ENCODE data around the gene RPL13.
"Not testable (repeated sequence)": the region's sequence is repeated elsewhere in the genome, so short reads cannot be mapped to it uniquely, and the experiment has no call there.

RPL13 gene

GRCh38 chr16:89564476-89565255 is 4.2 kb downstream of the RPL13 start:
- no peaks in the 10 kb centered on the region for H3K27me3 Mint-ChIP-seq
- no peaks in the 10 kb centered on the region for H3K9me3 Mint-ChIP-seq
- peak overlapping the region; percentile 96 for H3K27ac Mint-ChIP-seq
- DNase-seq, result peak; percentile 67
- H3K4me3 Mint-ChIP-seq, result peak overlapping the region; percentile 97
- H3K36me3 Mint-ChIP-seq (ENCODE audit: low read depth), result peaks cover 61% of the 10 kb centered on the region
- H3K4me1 Mint-ChIP-seq (ENCODE audit: low read depth), result peaks cover 48% of the 10 kb centered on the region

DNA sequence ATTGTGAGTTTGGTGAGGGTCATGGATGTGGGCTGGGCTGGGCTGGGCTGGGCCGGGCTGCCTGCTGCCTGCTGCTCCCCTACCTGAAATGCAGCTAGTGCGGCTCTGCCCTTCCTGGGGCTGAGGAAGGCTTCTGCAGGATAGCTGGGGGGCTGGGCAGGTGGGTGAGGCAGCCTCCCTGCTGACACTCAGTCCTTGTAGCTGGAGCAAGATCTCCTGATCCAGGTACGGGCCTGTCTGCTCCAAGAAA is 4.7 kb downstream of the RPL13 start:
- Mint-ChIP-seq H3K36me3 (ENCODE audit: low read depth) (peaks cover 56% of the 10 kb centered on the region), H3K27me3 (no peaks in the 10 kb centered on the region), H3K27ac (peak overlapping the region; percentile 96), H3K4me3 (peak overlapping the region; percentile 97), H3K9me3 (no peaks in the 10 kb centered on the region), H3K4me1 (ENCODE audit: low read depth) (peaks cover 47% of the 10 kb centered on the region)
- DNase-seq, result no peak

- Mint-ChIP-seq H3K4me1 (ENCODE audit: low read depth) (peaks cover 47% of the 10 kb centered on the region), H3K36me3 (ENCODE audit: low read depth) (peaks cover 51% of the 10 kb centered on the region), H3K27me3 (no peaks in the 10 kb centered on the region), H3K4me3 (peak overlapping the region; percentile 97), H3K27ac (peak overlapping the region; percentile 96), H3K9me3 (no peaks in the 10 kb centered on the region)
- peak; percentile 81 for DNase-seq
Measured at GRCh38 chr16:89565506-89566372, 5.3 kb downstream of the RPL13 start.

DNA sequence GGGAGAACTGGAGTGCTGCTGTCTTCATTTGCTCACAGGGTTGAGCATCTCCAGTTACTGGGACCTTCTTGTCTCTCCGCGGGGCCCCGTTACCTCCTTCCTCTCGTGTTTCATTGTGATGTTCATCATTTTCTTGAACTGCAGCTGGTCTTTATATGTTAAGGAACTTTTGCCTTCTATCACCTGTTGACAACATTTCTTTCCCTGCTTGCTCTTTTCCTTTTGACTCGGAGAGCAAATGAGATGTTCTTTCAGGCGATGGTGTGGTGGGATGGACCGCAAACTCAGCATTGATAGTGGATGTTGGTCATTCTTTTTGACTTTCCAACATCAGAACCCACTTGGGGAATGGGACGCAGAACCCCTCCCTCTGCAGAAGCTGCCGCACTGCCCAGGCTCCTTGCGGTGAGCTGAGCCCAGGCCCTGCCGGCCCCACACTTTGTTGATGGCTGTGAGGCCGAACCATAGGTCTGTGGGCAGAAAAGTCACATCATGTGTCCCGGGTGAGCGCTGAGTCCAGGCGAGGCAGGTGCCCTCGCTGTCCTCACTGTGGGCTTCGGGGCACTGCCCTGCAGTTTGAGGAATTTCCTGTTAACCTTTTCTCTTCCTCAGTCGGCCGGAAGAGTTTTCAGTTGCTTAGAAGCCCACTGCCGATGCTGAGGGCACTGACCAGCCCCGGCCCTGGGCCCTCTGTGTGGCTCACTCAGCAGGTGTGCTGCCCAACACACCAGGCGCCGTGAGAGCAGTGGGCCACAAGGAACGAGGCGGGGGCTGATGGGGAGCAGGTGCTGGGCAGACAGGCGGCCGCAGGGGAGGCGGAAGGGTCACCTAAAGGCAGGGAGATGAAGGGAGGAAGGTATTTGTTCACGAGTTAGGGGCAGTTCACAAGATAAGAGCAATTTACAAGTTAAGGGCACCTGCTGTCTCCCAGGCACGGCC is 7.4 kb downstream of the RPL13 start:
- DNase-seq, result no peak
- Mint-ChIP-seq H3K27ac (peak overlapping the region; percentile 50), H3K36me3 (ENCODE audit: low read depth) (peaks cover 32% of the 10 kb centered on the region), H3K9me3 (no peaks in the 10 kb centered on the region), H3K27me3 (peaks cover 11% of the 10 kb centered on the region), H3K4me3 (no peak overlapping the region), H3K4me1 (ENCODE audit: low read depth) (peaks cover 40% of the 10 kb centered on the region)

DNA sequence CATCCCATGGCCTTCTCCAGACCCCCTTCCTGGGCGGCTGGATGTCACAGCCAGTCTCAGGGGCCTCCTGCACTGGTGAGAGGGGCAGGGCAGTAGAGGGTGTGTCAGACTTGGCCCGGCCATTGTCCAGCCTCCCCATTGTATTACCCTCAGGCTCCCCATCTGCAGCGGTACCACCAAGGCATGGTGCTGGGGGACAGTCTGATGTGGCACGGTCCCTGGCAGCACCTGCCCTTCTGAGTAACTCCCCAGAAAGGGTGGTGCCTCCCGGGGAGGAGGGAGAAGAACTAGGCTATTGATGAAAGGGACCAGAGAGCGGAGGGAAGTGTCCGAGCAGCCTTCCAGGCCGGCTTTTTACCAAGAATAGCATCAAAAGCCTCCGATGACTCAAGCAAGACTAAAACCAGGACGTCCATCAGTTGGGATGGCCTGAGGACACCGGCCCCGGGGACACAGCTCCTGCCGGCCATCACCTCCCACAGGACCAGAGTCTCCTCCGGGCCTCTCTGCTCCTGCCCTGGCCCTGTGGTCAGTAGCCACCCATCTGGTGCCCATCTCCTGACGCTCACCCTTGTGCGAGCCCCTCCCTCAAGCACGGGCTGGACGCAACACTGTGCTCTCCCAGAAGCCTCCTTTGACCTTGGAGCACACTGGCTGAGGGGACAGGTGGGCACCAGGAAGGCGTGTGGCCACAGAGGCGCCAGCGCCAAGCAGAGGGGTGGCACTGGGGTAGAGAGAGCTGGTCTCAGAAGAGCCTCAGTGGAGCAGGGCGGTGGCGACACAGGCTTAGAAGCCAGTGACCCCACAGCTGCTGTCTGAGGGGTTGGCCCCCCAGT is 9.2 kb downstream of the RPL13 start:
- Mint-ChIP-seq H3K27ac (peak overlapping the region; percentile 88), H3K36me3 (ENCODE audit: low read depth) (peaks cover 14% of the 10 kb centered on the region), H3K9me3 (no peaks in the 10 kb centered on the region), H3K27me3 (peaks cover 23% of the 10 kb centered on the region), H3K4me3 (no peak overlapping the region), H3K4me1 (ENCODE audit: low read depth) (peaks cover 26% of the 10 kb centered on the region)
- no peak for DNase-seq

DNA sequence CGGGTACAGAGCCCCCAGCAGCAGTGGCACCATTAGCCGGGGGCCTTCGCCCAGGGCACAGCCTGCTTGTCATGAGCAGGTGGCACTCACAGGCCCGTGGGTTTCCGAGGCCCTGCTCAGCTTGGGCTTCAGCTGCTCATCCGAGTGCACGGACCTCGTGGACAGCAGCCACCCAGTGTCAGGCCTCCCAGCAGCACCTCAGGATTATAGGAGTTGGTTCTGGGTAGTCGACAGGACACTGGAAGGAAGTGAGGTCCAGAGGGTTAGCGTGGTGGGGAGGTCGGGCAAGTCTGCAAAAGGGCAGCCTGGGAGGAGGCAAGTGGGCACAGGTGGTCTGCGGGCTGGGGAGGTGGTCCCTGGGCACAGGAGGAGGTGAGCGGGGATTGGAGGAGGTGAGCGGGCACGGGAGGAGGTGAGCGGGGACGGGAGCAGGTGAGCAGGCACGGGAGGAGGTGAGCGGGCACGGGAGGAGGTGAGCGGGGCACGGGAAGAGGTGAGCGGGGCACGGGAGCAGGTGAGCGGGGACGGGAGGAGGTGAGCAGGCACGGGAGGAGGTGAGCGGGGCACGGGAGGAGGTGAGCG is 10.0 kb downstream of the RPL13 start:
- peak overlapping the region; percentile 88 for H3K27ac Mint-ChIP-seq
- H3K36me3 Mint-ChIP-seq (ENCODE audit: low read depth), result peaks cover 7% of the 10 kb centered on the region
- DNase-seq, result no peak
- peaks cover 21% of the 10 kb centered on the region for H3K4me1 Mint-ChIP-seq (ENCODE audit: low read depth)
- H3K9me3 Mint-ChIP-seq, result no peaks in the 10 kb centered on the region
- peak overlapping the region; percentile 33 for H3K4me3 Mint-ChIP-seq
- H3K27me3 Mint-ChIP-seq, result peaks cover 23% of the 10 kb centered on the region

- Mint-ChIP-seq H3K27ac (peak overlapping the region; percentile 70), H3K27me3 (peaks cover 23% of the 10 kb centered on the region), H3K4me1 (ENCODE audit: low read depth) (peaks cover 14% of the 10 kb centered on the region)
- H3K36me3 Mint-ChIP-seq (ENCODE audit: low read depth); DNase-seq; H3K9me3 Mint-ChIP-seq; H3K4me3 Mint-ChIP-seq: not testable (repeated sequence)
Measured at GRCh38 chr16:89570983-89571598, 10.6 kb downstream of the RPL13 start.

- no peak overlapping the region for H3K4me3 Mint-ChIP-seq
- peaks cover 23% of the 10 kb centered on the region for H3K27me3 Mint-ChIP-seq
- H3K4me1 Mint-ChIP-seq (ENCODE audit: low read depth), result peaks cover 11% of the 10 kb centered on the region
- no peaks in the 10 kb centered on the region for H3K9me3 Mint-ChIP-seq
- no peaks in the 10 kb centered on the region for H3K36me3 Mint-ChIP-seq (ENCODE audit: low read depth)
- DNase-seq, result no peak
- H3K27ac Mint-ChIP-seq, result peak overlapping the region; percentile 70
Measured at GRCh38 chr16:89571636-89572035, 11.2 kb downstream of the RPL13 start.

DNA sequence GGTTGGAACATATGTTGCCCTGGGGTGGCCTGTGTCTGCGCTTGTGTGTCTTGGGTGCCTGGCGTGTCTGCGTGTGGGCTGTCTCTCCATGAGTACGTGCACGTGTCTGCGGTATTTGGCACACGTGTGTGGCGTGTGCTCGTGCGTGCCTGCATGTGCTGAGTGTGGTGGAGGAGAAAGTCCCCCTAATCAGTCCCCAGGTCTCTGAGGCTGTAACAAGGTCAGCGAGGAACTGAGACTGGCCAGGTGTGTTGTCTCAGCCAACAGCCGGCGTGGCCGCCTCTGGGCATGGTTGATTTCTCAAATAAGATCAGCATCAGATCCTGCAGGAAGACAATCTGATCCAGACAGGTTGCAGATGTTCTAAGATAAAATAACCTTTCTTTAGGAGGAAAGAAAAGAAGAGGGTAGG is 11.6 kb downstream of the RPL13 start:
- Mint-ChIP-seq H3K9me3 (no peaks in the 10 kb centered on the region), H3K4me1 (ENCODE audit: low read depth) (peaks cover 11% of the 10 kb centered on the region), H3K27ac (peak overlapping the region; percentile 70), H3K27me3 (peaks cover 24% of the 10 kb centered on the region), H3K4me3 (no peak overlapping the region), H3K36me3 (ENCODE audit: low read depth) (no peaks in the 10 kb centered on the region)
- no peak for DNase-seq

- Mint-ChIP-seq H3K9me3 (no peaks in the 10 kb centered on the region), H3K4me3 (no peak overlapping the region), H3K27me3 (peaks cover 29% of the 10 kb centered on the region), H3K27ac (peak overlapping the region; percentile 76), H3K36me3 (ENCODE audit: low read depth) (no peaks in the 10 kb centered on the region), H3K4me1 (ENCODE audit: low read depth) (peaks cover 11% of the 10 kb centered on the region)
- no peak for DNase-seq
Measured at GRCh38 chr16:89572485-89573205, 12.2 kb downstream of the RPL13 start.

GRCh38 chr16:89573826-89574680 is 13.6 kb downstream of the RPL13 start:
- peak overlapping the region; percentile 18 for H3K4me3 Mint-ChIP-seq
- H3K4me1 Mint-ChIP-seq (ENCODE audit: low read depth), result peaks cover 11% of the 10 kb centered on the region
- H3K27ac Mint-ChIP-seq, result no peak overlapping the region
- DNase-seq, result no peak
- H3K27me3 Mint-ChIP-seq, result peaks cover 29% of the 10 kb centered on the region
- peaks cover 3% of the 10 kb centered on the region for H3K36me3 Mint-ChIP-seq (ENCODE audit: low read depth)
- H3K9me3 Mint-ChIP-seq, result no peaks in the 10 kb centered on the region

GRCh38 chr16:89574681-89575246 is 14.3 kb downstream of the RPL13 start:
- Mint-ChIP-seq H3K4me3 (peak overlapping the region; percentile 48), H3K9me3 (no peaks in the 10 kb centered on the region), H3K27ac (peak overlapping the region; percentile 57), H3K4me1 (ENCODE audit: low read depth) (peaks cover 11% of the 10 kb centered on the region), H3K27me3 (peaks cover 29% of the 10 kb centered on the region), H3K36me3 (ENCODE audit: low read depth) (peaks cover 3% of the 10 kb centered on the region)
- DNase-seq, result peak; percentile 77
